Testis (tissue), 2 donors: Measurements from ENCODE around the gene GPS1.

ENCODE experiments used
- POLR2A ChIP-seq: fragments of 450-650 bp; IDR thresholded peaks from one replicate; pipeline ENCODE4 v1.6.1; 2017; ENCODE audit warnings: antibody characterized with exemption, mild to moderate bottlenecking, moderate library complexity
- TF ChIP-seq, protein P1 (sequence below), 3 experiments: fragments of 450-650 bp in 2 of 3; fragments of 200-600 bp in 1 of 3; sonication (generic) in 1 of 3; IDR thresholded peaks; one replicate each; pipeline ENCODE4 v1.5.1; 2016 to 2019; ENCODE audit warnings: antibody characterized with exemption in 3 of 3, mild to moderate bottlenecking in 2 of 3, moderate library complexity in 1 of 3

DNA sequence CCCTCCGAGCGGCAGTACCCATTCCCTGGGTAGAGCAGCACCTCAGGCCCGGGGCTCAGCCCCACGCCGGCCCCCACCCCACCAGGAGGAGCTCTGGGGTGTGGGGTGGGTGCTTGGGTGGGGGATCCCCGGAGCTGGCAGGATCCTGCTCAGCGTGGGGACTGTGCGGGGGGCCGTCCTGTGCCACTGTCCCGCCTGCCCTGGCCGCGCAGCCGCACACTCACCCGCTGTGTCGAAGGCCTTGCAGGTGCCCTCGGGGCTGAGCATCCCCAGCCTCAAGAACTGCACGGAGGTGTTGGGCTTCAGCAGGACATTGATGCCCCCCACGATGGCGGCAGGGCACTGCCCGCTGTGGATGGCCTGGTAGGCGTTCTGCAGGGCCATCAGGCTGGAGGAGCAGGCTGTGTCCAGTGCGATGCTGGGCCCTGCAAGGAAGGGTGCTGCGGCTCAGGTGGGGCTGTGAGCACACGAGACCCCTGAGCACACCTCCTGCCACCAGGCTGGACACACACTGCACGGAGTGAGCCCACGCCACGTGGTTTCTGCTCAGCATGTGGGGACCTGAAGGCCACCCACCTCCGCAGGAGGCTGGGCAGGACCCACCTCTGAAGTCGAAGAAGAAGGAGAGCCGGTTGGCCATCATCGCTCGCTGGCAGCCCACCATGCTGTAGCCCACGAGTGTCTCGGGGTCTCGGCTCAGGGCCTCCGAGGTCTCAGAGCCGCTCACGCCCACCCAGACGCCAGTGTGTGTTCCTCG, 41.5 kb downstream of the GPS1 start:
- TF ChIP-seq, protein P1, sequence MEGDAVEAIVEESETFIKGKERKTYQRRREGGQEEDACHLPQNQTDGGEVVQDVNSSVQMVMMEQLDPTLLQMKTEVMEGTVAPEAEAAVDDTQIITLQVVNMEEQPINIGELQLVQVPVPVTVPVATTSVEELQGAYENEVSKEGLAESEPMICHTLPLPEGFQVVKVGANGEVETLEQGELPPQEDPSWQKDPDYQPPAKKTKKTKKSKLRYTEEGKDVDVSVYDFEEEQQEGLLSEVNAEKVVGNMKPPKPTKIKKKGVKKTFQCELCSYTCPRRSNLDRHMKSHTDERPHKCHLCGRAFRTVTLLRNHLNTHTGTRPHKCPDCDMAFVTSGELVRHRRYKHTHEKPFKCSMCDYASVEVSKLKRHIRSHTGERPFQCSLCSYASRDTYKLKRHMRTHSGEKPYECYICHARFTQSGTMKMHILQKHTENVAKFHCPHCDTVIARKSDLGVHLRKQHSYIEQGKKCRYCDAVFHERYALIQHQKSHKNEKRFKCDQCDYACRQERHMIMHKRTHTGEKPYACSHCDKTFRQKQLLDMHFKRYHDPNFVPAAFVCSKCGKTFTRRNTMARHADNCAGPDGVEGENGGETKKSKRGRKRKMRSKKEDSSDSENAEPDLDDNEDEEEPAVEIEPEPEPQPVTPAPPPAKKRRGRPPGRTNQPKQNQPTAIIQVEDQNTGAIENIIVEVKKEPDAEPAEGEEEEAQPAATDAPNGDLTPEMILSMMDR (IDR thresholded peaks at IDR 0.05): no peak
- TF ChIP-seq POLR2A: no peak
